ENCODE data around the gene TP53. TPM values are rescaled to one million over a fixed set of nuclear protein-coding genes. Genes with fewer than 3 reads are reported as not detected.

TP53 gene
- total RNA-seq, result 10 to 100 TPM; 14.7 to 16.3 (median 15.6) TPM

DNA sequence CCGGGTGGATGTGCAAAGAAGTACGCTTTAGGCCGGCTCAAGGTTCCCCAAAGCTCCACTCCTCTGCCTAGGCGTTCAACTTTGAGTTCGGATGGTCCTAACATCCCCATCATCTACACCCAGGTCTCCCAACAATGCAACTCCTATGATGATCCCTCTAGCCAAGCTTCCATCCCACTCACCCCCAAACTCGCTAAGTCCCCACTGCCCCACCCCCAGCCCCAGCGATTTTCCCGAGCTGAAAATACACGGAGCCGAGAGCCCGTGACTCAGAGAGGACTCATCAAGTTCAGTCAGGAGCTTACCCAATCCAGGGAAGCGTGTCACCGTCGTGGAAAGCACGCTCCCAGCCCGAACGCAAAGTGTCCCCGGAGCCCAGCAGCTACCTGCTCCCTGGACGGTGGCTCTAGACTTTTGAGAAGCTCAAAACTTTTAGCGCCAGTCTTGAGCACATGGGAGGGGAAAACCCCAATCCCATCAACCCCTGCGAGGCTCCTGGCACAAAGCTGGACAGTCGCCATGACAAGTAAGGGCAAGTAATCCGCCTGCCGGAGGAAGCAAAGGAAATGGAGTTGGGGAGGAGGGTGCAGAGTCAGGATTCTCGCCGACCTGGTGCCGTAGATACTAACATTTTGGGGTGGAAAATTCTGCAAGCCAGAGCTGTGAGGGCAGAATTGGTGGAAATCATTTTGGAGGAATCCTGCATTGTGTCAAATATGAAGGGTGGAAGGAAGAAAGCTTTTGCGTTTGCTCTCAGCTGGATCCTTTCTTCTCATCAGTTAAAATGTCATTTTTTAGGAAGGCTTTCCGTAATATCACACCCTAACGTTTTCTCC, at the start of gene TP53:
Gene TP53, minus strand, starts transcription at position 419 of the 836 bp plus-strand sequence. CDS start 10,896 bp downstream, outside the sequence.
- WGBS, 2 donors (ENCODE audit: low coverage in 1 of 2), result 0 to 1% methylated on average over 10 to 11 of the region's 30 CpGs
- Histone ChIP-seq H3K36me3 (peaks cover 0 to 22% of the 10 kb centered on the region in 2 donors), H3K9me3 (no peaks in the 10 kb centered on the region), H3K4me1 (peaks cover 3 to 42% (median 15%) of the 10 kb centered on the region in 3 donors), H3K4me3 (peak within 1 kb of the TSS; percentile 77 to 84), H3K27me3 (no peaks in the 10 kb centered on the region), H3K27ac (peak within 1 kb of the TSS; percentile 88 to 97 (median 96))
- peak; percentile 48 for ATAC-seq
- TF ChIP-seq CTCF (IDR thresholded peaks at IDR 0.05) (peak in 2 of 4 experiments; percentile 15 to 29), POLR2A (IDR thresholded peaks at IDR 0.05) (peak; percentile 64 to 68), EP300 (IDR thresholded peaks at IDR 0.05) (no peak), POLR2AphosphoS5 (IDR thresholded peaks at IDR 0.05) (peak; percentile 84)

DNA sequence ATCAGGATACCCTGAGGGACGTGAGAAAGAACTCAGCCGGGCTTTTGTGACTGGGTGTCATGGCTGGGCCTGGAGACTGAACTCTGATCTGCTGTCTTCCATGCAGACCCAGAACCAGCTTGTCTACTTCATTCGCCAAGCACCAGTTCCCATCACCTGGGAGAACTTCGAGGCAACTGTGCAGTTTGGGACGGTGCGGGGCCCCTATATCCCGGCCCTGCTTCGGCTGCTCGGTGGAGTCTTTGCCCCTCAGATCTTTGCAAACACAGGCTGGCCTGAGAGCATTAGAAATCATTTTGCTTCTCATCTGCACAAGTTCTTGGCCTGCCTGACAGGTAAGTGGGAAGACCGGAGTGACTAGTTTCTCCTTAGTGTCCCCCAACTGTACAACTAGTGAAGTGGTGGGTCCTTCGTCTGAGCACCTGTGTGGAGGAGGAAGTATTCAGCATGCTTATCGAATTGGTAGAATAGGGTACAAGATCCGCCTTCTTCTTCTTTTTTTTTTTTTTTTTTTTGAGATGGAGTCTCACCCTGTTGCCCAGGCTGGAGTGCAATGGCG, 45.8 kb upstream of the TP53 start:
- Histone ChIP-seq H3K4me3 (no peak overlapping the region), H3K27ac (no peak overlapping the region), H3K4me1 (no peaks in the 10 kb centered on the region), H3K27me3 (peaks cover 15% of the 10 kb centered on the region), H3K36me3 (no peaks in the 10 kb centered on the region), H3K9me3 (no peaks in the 10 kb centered on the region)
- no peak for ATAC-seq
- WGBS, 2 donors (ENCODE audit: low coverage in 1 of 2), result 88 to 90% methylated on average over 7 of the region's 14 CpGs
- TF ChIP-seq EP300 (IDR thresholded peaks at IDR 0.05), result no peak
- TF ChIP-seq POLR2AphosphoS5 (IDR thresholded peaks at IDR 0.05), result no peak
- TF ChIP-seq POLR2A (IDR thresholded peaks at IDR 0.05), result no peak
- TF ChIP-seq CTCF (IDR thresholded peaks at IDR 0.05), result no peak

DNA sequence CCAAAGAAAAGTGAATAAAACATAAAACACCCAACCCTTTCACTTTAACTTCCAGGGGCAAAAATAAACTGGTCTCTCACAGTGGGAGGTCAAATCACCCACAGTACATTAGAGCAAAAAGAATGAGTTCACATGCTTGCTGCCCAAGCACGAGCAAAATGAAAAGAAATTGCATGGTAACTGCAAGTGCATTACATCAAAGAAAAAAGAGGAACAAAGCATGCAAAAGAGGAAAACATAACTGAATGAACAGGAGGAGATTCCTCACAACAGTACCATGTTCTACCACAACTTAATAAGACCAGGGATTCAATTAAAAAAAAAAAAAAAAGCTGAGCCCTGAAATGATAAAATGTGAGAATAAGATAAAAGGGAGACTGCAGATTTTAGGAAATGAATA, 42.5 kb upstream of the TP53 start:
- 46 to 57% methylated on average over 1 of the region's 1 CpG for WGBS, 2 donors (ENCODE audit: low coverage in 1 of 2)
- no peaks in the 10 kb centered on the region for H3K9me3 ChIP-seq
- no peak for ATAC-seq
- no peak for TF ChIP-seq EP300 (IDR thresholded peaks at IDR 0.05)
- TF ChIP-seq CTCF (IDR thresholded peaks at IDR 0.05), result no peak
- no peak for TF ChIP-seq POLR2AphosphoS5 (IDR thresholded peaks at IDR 0.05)
- no peak for TF ChIP-seq POLR2A (IDR thresholded peaks at IDR 0.05)
- H3K36me3 ChIP-seq, result no peaks in the 10 kb centered on the region
- H3K4me3 ChIP-seq, result no peak overlapping the region
- H3K4me1 ChIP-seq, result no peaks in the 10 kb centered on the region
- H3K27me3 ChIP-seq, result peaks cover 26% of the 10 kb centered on the region
- no peak overlapping the region for H3K27ac ChIP-seq

DNA sequence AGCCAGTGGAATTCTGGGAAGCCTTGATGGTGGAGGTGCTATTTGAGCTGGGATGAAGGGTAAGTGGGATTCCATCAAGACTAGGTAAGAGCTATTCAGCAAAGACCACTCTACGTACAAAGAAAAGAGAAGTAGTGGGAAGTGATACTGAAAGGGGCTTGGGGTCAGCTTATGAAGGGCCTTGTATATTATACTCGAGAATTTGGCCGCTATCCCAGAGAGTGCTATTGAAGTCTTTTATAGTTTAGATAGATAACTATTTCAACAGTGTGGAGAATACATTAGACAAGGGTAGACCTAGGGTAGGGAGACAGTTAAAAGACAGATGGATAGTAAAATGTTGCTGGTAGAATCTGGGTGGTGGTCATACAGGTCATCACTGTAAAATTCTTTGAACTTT, 40.6 kb upstream of the TP53 start:
- TF ChIP-seq POLR2A (IDR thresholded peaks at IDR 0.05), result no peak
- TF ChIP-seq CTCF (IDR thresholded peaks at IDR 0.05), result no peak
- no peak for TF ChIP-seq EP300 (IDR thresholded peaks at IDR 0.05)
- no peak for TF ChIP-seq POLR2AphosphoS5 (IDR thresholded peaks at IDR 0.05)
- Histone ChIP-seq H3K9me3 (no peaks in the 10 kb centered on the region), H3K4me1 (no peaks in the 10 kb centered on the region), H3K27me3 (peaks cover 43% of the 10 kb centered on the region), H3K27ac (no peak overlapping the region), H3K4me3 (no peak overlapping the region), H3K36me3 (no peaks in the 10 kb centered on the region)
- WGBS, 2 donors (ENCODE audit: low coverage in 1 of 2), result 30 to 60% methylated on average over 3 of the region's 3 CpGs
- no peak for ATAC-seq
